MCF 10A (cell line): ENCODE data around the gene NFATC1. TPM values are rescaled to one million over a fixed set of nuclear protein-coding genes. Genes with fewer than 3 reads are reported as not detected.

Experiments
- BruUV-seq: library from RNA; stranded (reverse); fragments of 400-500 nt; replicated peaks from 2 replicates; lab custom pipeline; 2021; lab: Mats Ljungman, UMichigan
- CTCF ChIA-PET: fragments of 300-600 bp; sonication (Branson Sonifier 250); formaldehyde crosslinking; extraction: SDS; loops from one replicate; lab custom pipeline; 2021; ENCODE audit warnings: antibody characterized with exemption, inconsistent platforms; lab: Yijun Ruan, JAX
- POLR2A ChIA-PET: fragments of 300-600, 350-650 bp; sonication (Branson Sonifier 250); formaldehyde crosslinking; extraction: SDS; loops from one replicate; lab custom pipeline; 2020; ENCODE audit warnings: antibody characterized with exemption, inconsistent platforms; lab: Yijun Ruan, JAX
- DNase-seq: peaks from one replicate; pipeline ENCODE4 v3.0.0-alpha.2; 2018; ENCODE audit not compliant: unreplicated experiment
- H3K27ac Mint-ChIP-seq: one replicate; pipeline ENCODE4 v1.8.0; 2022; ENCODE audit warnings: mild to moderate bottlenecking, low read depth, mixed read lengths; ENCODE audit not compliant: unreplicated experiment
- H3K27me3 Mint-ChIP-seq: one replicate; pipeline ENCODE4 v1.8.0; 2022; ENCODE audit warnings: mixed read lengths; ENCODE audit not compliant: insufficient read depth, unreplicated experiment
- H3K36me3 Mint-ChIP-seq: one replicate; pipeline ENCODE4 v1.8.0; 2022; ENCODE audit warnings: mild to moderate bottlenecking, moderate library complexity, mixed read lengths; ENCODE audit not compliant: insufficient read depth, unreplicated experiment
- H3K4me1 Mint-ChIP-seq: one replicate; pipeline ENCODE4 v1.8.0; 2022; ENCODE audit warnings: mixed read lengths; ENCODE audit not compliant: insufficient read depth, unreplicated experiment
- H3K4me3 Mint-ChIP-seq: one replicate; pipeline ENCODE4 v1.8.0; 2022; ENCODE audit warnings: mild to moderate bottlenecking, moderate library complexity, mixed read lengths; ENCODE audit not compliant: unreplicated experiment
- H3K9me3 Mint-ChIP-seq: one replicate; pipeline ENCODE4 v1.8.0; 2022; ENCODE audit warnings: mixed read lengths; ENCODE audit not compliant: unreplicated experiment
- CTCF ChIP-seq: fragments of 200-600 bp; IDR thresholded peaks from one replicate; pipeline ENCODE4 v1.8.0; 2022; ENCODE audit warnings: antibody characterized with exemption, mild to moderate bottlenecking; ENCODE audit not compliant: unreplicated experiment
- intact Hi-C: fragments of 100-400 bp; cut with micrococcal nuclease; formaldehyde crosslinking; loops from 2 replicates; pipeline ENCODE4 v1.14.1; 2022
- total RNA-seq: library from RNA; stranded (reverse); gene quantifications from 2 replicates; pipeline ENCODE4 v1.2.3, GENCODE V29; 2022

Gene NFATC1
- total RNA-seq, 1 experiment from 2014 or later: 2.0 TPM

GRCh38 chr18:79496237-79496977 is 100.7 kb downstream of the NFATC1 start:
- no peaks in the 10 kb centered on the region for H3K4me1 Mint-ChIP-seq
- H3K27ac Mint-ChIP-seq: no peak overlapping the region
- TF ChIP-seq CTCF: no peak
- BruUV-seq: no TSS peak
- H3K27me3 Mint-ChIP-seq: no peaks in the 10 kb centered on the region
- ChIA-PET POLR2A (no interaction called here), CTCF (interaction anchor here (0.6 kb wide), 2 partner anchors 163 to 1414 kb away, joined by 3 read pairs; no protein-coding TSS in a partner anchor)
- DNase-seq: no peak
- H3K4me3 Mint-ChIP-seq: no peak overlapping the region
- peaks cover 6% of the 10 kb centered on the region for H3K36me3 Mint-ChIP-seq
- intact Hi-C loops: no loop called here
- H3K9me3 Mint-ChIP-seq: peaks cover 22% of the 10 kb centered on the region

GRCh38 chr18:79496978-79497637 is 101.4 kb downstream of the NFATC1 start:
- POLR2A ChIA-PET: no interaction called here
- Mint-ChIP-seq H3K4me1 (no peaks in the 10 kb centered on the region), H3K27ac (no peak overlapping the region), H3K9me3 (peaks cover 22% of the 10 kb centered on the region), H3K36me3 (peaks cover 6% of the 10 kb centered on the region), H3K4me3 (no peak overlapping the region), H3K27me3 (no peaks in the 10 kb centered on the region)
- TF ChIP-seq CTCF: no peak
- BruUV-seq: no TSS peak
- intact Hi-C loops: no loop called here
- DNase-seq: no peak
- CTCF ChIA-PET: interaction anchor here (0.6 to 1.0 kb wide), 2 partner anchors 18 to 1414 kb away, joined by 3 read pairs; no protein-coding TSS in a partner anchor

- no TSS peak for BruUV-seq
- H3K27ac Mint-ChIP-seq: no peak overlapping the region
- CTCF ChIA-PET: interaction anchor here (1.0 kb wide), 1 partner anchor 18 kb away, joined by 3 read pairs; no protein-coding TSS in a partner anchor
- no peaks in the 10 kb centered on the region for H3K4me1 Mint-ChIP-seq
- no peak for DNase-seq
- intact Hi-C loops: no loop called here
- peaks cover 6% of the 10 kb centered on the region for H3K36me3 Mint-ChIP-seq
- POLR2A ChIA-PET: no interaction called here
- peaks cover 22% of the 10 kb centered on the region for H3K9me3 Mint-ChIP-seq
- TF ChIP-seq CTCF: no peak
- no peak overlapping the region for H3K4me3 Mint-ChIP-seq
- H3K27me3 Mint-ChIP-seq: no peaks in the 10 kb centered on the region
These were observed 101.9 kb downstream of the NFATC1 start for GRCh38 chr18:79497638-79498081.

- POLR2A ChIA-PET: no interaction called here
- H3K27me3 Mint-ChIP-seq: no peaks in the 10 kb centered on the region
- BruUV-seq: no TSS peak
These were observed 102.9 kb downstream of the NFATC1 start for GRCh38 chr18:79498662-79499061.

More at GRCh38 chr18:79498662-79499061, 102.9 kb downstream of the NFATC1 start:
- no peak for DNase-seq
- Mint-ChIP-seq H3K36me3 (peaks cover 6% of the 10 kb centered on the region), H3K4me1 (no peaks in the 10 kb centered on the region), H3K4me3 (no peak overlapping the region), H3K27ac (no peak overlapping the region), H3K9me3 (peaks cover 22% of the 10 kb centered on the region)
- CTCF ChIA-PET: no interaction called here
- intact Hi-C loops: no loop called here
- no peak for TF ChIP-seq CTCF
